ENCODE data around the gene CUTA.

GRCh38 chr6:33428966-33429749, 11.3 kb upstream of the CUTA start:
- no peak for TF ChIP-seq CTCF (IDR thresholded peaks at IDR 0.05 in 4 of 5, conservative IDR thresholded peaks at IDR 0.05 in 1 of 5)
- TF ChIP-seq POLR2A (IDR thresholded peaks at IDR 0.05) = no peak

Data from gastrocnemius medialis (tissue), 4 donors.